HCT116 (cell line): Measurements from ENCODE around the gene HSPBAP1. TPM values are rescaled to one million over a fixed set of nuclear protein-coding genes. Genes with fewer than 3 reads are reported as not detected.

Experiments used
- ATAC-seq: fragments of 200-7000 bp; cut with Tn5 transposase; 2 replicates; pipeline ENCODE4 v1.9.1; 2020; ENCODE audit warnings: mild to moderate bottlenecking, moderate library complexity
- BruUV-seq: library from RNA; stranded (reverse); fragments of 400-500 nt; replicated peaks from 2 replicates; lab custom pipeline; 2021; lab: Mats Ljungman, UMichigan
- CTCF ChIA-PET: fragments of 300-600 bp; sonication (Branson Sonifier 250); formaldehyde crosslinking; loops from one replicate; lab custom pipeline; 2021; ENCODE audit warnings: antibody characterized with exemption; lab: Charles Lee
- POLR2A ChIA-PET: fragments of 300-600, 350-600 bp; sonication (Branson Sonifier 250); formaldehyde crosslinking; loops from one replicate; lab custom pipeline; 2021; ENCODE audit warnings: antibody characterized with exemption; lab: Charles Lee
- RAD21 ChIA-PET, 2 experiments: fragments of 300-600 bp; sonication (Branson Sonifier 250); formaldehyde crosslinking; loops; one replicate each; lab custom pipeline; 2023; ENCODE audit warnings: low total read pairs in 2 of 2; ENCODE audit not compliant: uncharacterized antibody in 2 of 2, unreplicated experiment in 2 of 2, low non-redundant PET in 1 of 2; lab: Charles Lee
- DNase-seq: peaks from one replicate; pipeline ENCODE4 v3.0.0-alpha.2; 2010; ENCODE audit warnings: low read depth, low spot score
- H2AFZ ChIP-seq: fragments of 200-600 bp; shearing (Covaris generic), sonication (generic); 2 replicates; pipeline ENCODE4 v1.6.1; 2017; ENCODE audit warnings: low read depth, mixed run types, mixed read lengths, antibody characterized with exemption, low read length; ENCODE audit not compliant: poor library complexity, severe bottlenecking
- H3K27ac ChIP-seq: 2 replicates; pipeline ENCODE4 v1.5.1; 2012; ENCODE audit warnings: low read depth, low read length
- H3K27me3 ChIP-seq: fragments of 200-600 bp; sonication (generic); 2 replicates; pipeline ENCODE4 v1.6.1; 2016; ENCODE audit warnings: mixed run types, low read length, mixed read lengths; ENCODE audit not compliant: insufficient read depth
- H3K36me3 ChIP-seq, 2 experiments: fragments of 200-500 bp in 1 of 2; fragments of 200-600 bp in 1 of 2; sonication (Bioruptor generic) in 1 of 2; sonication (generic) in 1 of 2; 2 replicates each; pipeline versions ENCODE4 v1.5.1 to v1.6.1; 2014 to 2016; ENCODE audit warnings: low read length in 2 of 2, inconsistent platforms in 1 of 2, mixed read lengths in 1 of 2, mixed run types in 1 of 2; ENCODE audit not compliant: insufficient read depth in 2 of 2, control insufficient read depth in 1 of 2
- H3K4me1 ChIP-seq, 2 experiments: fragments of 200-600 bp in 1 of 2; sonication (generic) in 1 of 2; 2 replicates each; pipeline versions ENCODE4 v1.5.1 to v1.6.1; 2012 to 2017; ENCODE audit warnings: low read length in 2 of 2, inconsistent platforms in 1 of 2, mild to moderate bottlenecking in 1 of 2, mixed read lengths in 1 of 2, mixed run types in 1 of 2, moderate library complexity in 1 of 2; ENCODE audit not compliant: insufficient read depth in 2 of 2, control insufficient read depth in 1 of 2
- H3K4me2 ChIP-seq: fragments of 200-600 bp; sonication (generic); 2 replicates; pipeline ENCODE4 v1.6.1; 2017; ENCODE audit warnings: mixed run types, low read length, mixed read lengths
- H3K4me3 ChIP-seq, 2 experiments: fragments of 200-600 bp in 1 of 2; sonication (generic) in 1 of 2; replicated peaks in 1 of 2; 2 replicates each; pipeline ENCODE4 v1.5.1; 2011 to 2016; ENCODE audit warnings: low read length in 2 of 2, control low read depth in 1 of 2, low read depth in 1 of 2, mild to moderate bottlenecking in 1 of 2, mixed read lengths in 1 of 2, mixed run types in 1 of 2
- H3K79me2 ChIP-seq: fragments of 200-600 bp; sonication (generic); 2 replicates; pipeline ENCODE4 v1.6.1; 2017; ENCODE audit warnings: mild to moderate bottlenecking, mixed run types, low read length, moderate library complexity, mixed read lengths; ENCODE audit not compliant: insufficient read depth
- H3K9ac ChIP-seq: fragments of 200-600 bp; sonication (generic); 2 replicates; pipeline ENCODE4 v1.6.1; 2016; ENCODE audit warnings: low read length, mixed read lengths
- H3K9me2 ChIP-seq: fragments of 200-600 bp; sonication (generic), shearing (Covaris generic); 2 replicates; pipeline ENCODE4 v1.6.1; 2017; ENCODE audit warnings: mixed run types, mild to moderate bottlenecking, moderate library complexity; ENCODE audit not compliant: insufficient read depth
- H3K9me3 ChIP-seq, 2 experiments: fragments of 200-500 bp in 1 of 2; fragments of 200-600 bp in 1 of 2; sonication (Bioruptor generic) in 1 of 2; sonication (generic) in 1 of 2; 2 replicates each; pipeline ENCODE4 v1.6.1; 2014 to 2017; ENCODE audit warnings: low read length in 2 of 2, mixed read lengths in 2 of 2, inconsistent platforms in 1 of 2, low read depth in 1 of 2, mild to moderate bottlenecking in 1 of 2, mixed run types in 1 of 2, moderate library complexity in 1 of 2; ENCODE audit not compliant: control insufficient read depth in 1 of 2, insufficient read depth in 1 of 2
- H4K20me1 ChIP-seq: fragments of 200-600 bp; sonication (generic), shearing (Covaris generic); 2 replicates; pipeline ENCODE4 v1.6.1; 2017; ENCODE audit warnings: mixed run types, mild to moderate bottlenecking, moderate library complexity; ENCODE audit not compliant: insufficient read depth
- CEBPB ChIP-seq: IDR thresholded peaks from 2 replicates; pipeline ENCODE4 v1.6.1; 2012; ENCODE audit warnings: low read depth
- EZH2 ChIP-seq: fragments of 200-600 bp; sonication (generic); IDR thresholded peaks from 2 replicates; pipeline ENCODE4 v1.6.1; 2017; ENCODE audit warnings: antibody characterized with exemption, mixed run types
- JUND ChIP-seq: IDR thresholded peaks from 2 replicates; pipeline ENCODE4 v1.6.1; 2012
- POLR2A ChIP-seq: IDR thresholded peaks from 2 replicates; pipeline ENCODE4 v1.7.0; 2011; ENCODE audit warnings: borderline replicate concordance; ENCODE audit not compliant: insufficient read depth, insufficient read length; ENCODE audit errors: extremely low read depth
- SP1 ChIP-seq: IDR thresholded peaks from 2 replicates; pipeline ENCODE4 v1.6.1; 2012; ENCODE audit warnings: low read depth
- SRF ChIP-seq: IDR thresholded peaks from 2 replicates; pipeline ENCODE4 v1.6.1; 2012; ENCODE audit warnings: low read depth
- TCF7L2 ChIP-seq: IDR thresholded peaks from 2 replicates; pipeline ENCODE4 v1.7.0; 2011; ENCODE audit warnings: borderline replicate concordance, inconsistent platforms; ENCODE audit not compliant: insufficient read depth, insufficient read length; ENCODE audit errors: extremely low read depth
- ZFX ChIP-seq: fragments of 450-650 bp; IDR thresholded peaks from 2 replicates; pipeline ENCODE4 v1.6.1; 2017
- ZNF274 ChIP-seq: fragments of 200-500 bp; sonication (Bioruptor generic); IDR thresholded peaks from 2 replicates; pipeline ENCODE4 v1.6.1; 2014; ENCODE audit warnings: mild to moderate bottlenecking, low read depth, low read length, inconsistent platforms
- intact Hi-C: fragments of 100-400 bp; cut with micrococcal nuclease; formaldehyde crosslinking; loops from 2 replicates; pipeline ENCODE4 v1.10.0; 2022
- total RNA-seq: library from RNA; stranded (reverse); gene quantifications from one replicate; pipeline ENCODE4 v1.2.1, GENCODE V29; 2021; ENCODE audit not compliant: unreplicated experiment
- TF ChIP-seq, protein P1 (sequence below), 3 experiments: fragments of 200-600 bp in 1 of 3; sonication (generic) in 1 of 3; IDR thresholded peaks in 2 of 3; conservative IDR thresholded peaks in 1 of 3; 2 replicates each; pipeline ENCODE4 v1.5.1; 2012 to 2017; ENCODE audit warnings: low read depth in 2 of 3, low read length in 2 of 3, antibody characterized with exemption in 1 of 3, borderline replicate concordance in 1 of 3, control low read depth in 1 of 3, mild to moderate bottlenecking in 1 of 3, mixed read lengths in 1 of 3, mixed run types in 1 of 3, moderate library complexity in 1 of 3; ENCODE audit not compliant: insufficient read depth in 1 of 3

The HSPBAP1 gene
- total RNA-seq, 1 experiment from 2014 or later, result 6.6 TPM

DNA sequence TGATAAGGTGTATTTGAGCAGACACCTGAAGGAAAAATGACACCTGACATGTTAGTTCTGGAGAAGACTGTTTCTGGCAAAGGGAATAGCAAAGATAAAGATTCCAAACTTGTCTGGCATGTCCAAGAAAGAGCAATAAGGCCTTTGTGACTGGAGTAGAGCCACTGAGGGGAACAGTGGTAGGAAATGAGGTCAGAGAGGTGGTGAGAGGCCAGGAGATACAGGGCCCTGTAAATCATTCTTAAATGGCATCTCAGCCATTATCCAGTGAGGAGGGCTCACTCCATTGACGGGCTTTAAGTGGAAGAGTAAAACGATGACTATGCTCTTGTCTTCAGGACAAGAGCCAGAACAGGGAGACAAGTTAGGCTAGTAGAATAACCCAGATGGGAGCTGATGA lies 5.7 kb upstream of the HSPBAP1 start:
- H3K9me3 ChIP-seq, result no peaks in the 10 kb centered on the region
- H3K79me2 ChIP-seq, result 0 out of 2 replicates have a peak, but pooled peaks cover 3% of the 10 kb centered on the region
- H3K9ac ChIP-seq, result no peak overlapping the region
- no peaks in the 10 kb centered on the region for H4K20me1 ChIP-seq
- DNase-seq, result no peak
- H3K4me1 ChIP-seq, result peaks cover 3 to 12% of the 10 kb centered on the region in 2 experiments
- ChIA-PET CTCF (no interaction called here), POLR2A (no interaction called here), RAD21 (no interaction called here)
- no peaks in the 10 kb centered on the region for H3K27me3 ChIP-seq
- ATAC-seq, result no peak
- no peak overlapping the region for H2AFZ ChIP-seq
- H3K4me3 ChIP-seq, result no peak overlapping the region
- H3K27ac ChIP-seq, result no peak overlapping the region
- H3K4me2 ChIP-seq, result no peak overlapping the region
- H3K9me2 ChIP-seq, result no peaks in the 10 kb centered on the region
- intact Hi-C loops, result no loop called here
- TF ChIP-seq SP1 (no peak), ZNF274 (no peak), EZH2 (no peak), JUND (no peak), POLR2A (no peak), ZFX (no peak)
- no TSS peak for BruUV-seq
- H3K36me3 ChIP-seq, result no peaks in the 10 kb centered on the region

DNA sequence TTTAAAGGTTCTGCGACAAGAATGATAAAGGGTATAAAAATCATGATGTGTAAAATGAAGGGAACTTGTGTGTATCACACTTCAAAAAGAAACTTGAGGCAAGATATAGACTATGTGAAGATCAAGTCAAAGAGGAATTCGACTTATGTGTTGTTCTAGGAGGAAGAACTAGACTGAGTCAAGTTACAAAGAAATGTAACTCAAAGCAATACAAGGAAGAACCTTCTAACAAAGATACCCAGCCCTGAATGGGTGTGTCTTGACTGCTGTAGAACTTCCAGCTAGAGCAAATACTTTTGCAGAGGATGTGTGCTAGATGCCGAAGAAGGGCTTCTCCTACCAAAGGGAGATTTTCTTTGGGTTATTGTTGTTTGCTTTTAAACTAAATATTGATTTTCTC lies 3.7 kb upstream of the HSPBAP1 start:
- DNase-seq (no peak), ATAC-seq (no peak)
- Histone ChIP-seq H3K27me3 (no peaks in the 10 kb centered on the region), H4K20me1 (no peaks in the 10 kb centered on the region), H3K4me2 (no peak overlapping the region), H3K9ac (no peak overlapping the region), H3K4me1 (peaks cover 10 to 28% of the 10 kb centered on the region in 2 experiments), H3K9me2 (no peaks in the 10 kb centered on the region), H3K4me3 (no peak overlapping the region), H2AFZ (no peak overlapping the region), H3K79me2 (0 out of 2 replicates have a peak, but pooled peaks cover 3% of the 10 kb centered on the region), H3K36me3 (no peaks in the 10 kb centered on the region), H3K9me3 (no peaks in the 10 kb centered on the region), H3K27ac (no peak overlapping the region)
- BruUV-seq, result no TSS peak
- no peak for TF ChIP-seq POLR2A
- no peak for TF ChIP-seq SRF
- TF ChIP-seq, protein P1, sequence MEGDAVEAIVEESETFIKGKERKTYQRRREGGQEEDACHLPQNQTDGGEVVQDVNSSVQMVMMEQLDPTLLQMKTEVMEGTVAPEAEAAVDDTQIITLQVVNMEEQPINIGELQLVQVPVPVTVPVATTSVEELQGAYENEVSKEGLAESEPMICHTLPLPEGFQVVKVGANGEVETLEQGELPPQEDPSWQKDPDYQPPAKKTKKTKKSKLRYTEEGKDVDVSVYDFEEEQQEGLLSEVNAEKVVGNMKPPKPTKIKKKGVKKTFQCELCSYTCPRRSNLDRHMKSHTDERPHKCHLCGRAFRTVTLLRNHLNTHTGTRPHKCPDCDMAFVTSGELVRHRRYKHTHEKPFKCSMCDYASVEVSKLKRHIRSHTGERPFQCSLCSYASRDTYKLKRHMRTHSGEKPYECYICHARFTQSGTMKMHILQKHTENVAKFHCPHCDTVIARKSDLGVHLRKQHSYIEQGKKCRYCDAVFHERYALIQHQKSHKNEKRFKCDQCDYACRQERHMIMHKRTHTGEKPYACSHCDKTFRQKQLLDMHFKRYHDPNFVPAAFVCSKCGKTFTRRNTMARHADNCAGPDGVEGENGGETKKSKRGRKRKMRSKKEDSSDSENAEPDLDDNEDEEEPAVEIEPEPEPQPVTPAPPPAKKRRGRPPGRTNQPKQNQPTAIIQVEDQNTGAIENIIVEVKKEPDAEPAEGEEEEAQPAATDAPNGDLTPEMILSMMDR (IDR thresholded peaks at IDR 0.05 in 2 of 3, conservative IDR thresholded peaks at IDR 0.05 in 1 of 3; ENCODE audit: borderline replicate concordance in 1 of 3, insufficient read depth in 1 of 3, low read depth in 2 of 3, low read length in 2 of 3), result no peak
- TF ChIP-seq TCF7L2, result no peak
- TF ChIP-seq CEBPB, result no peak
- TF ChIP-seq JUND, result no peak
- RAD21 ChIA-PET, result no interaction called here
- CTCF ChIA-PET, result no interaction called here
- intact Hi-C loops, result no loop called here
- POLR2A ChIA-PET, result no interaction called here
